AG04450 (cell line): ENCODE results near the gene SEMA4D. TPM values are rescaled to one million over a fixed set of nuclear protein-coding genes. Genes with fewer than 3 reads are reported as not detected.
"Not testable (repeated sequence)": the region's sequence is repeated elsewhere in the genome, so short reads cannot be mapped to it uniquely, and the experiment has no call there.

Source experiments
- CTCF ChIA-PET: fragments of 300-600, 350-600 bp; formaldehyde crosslinking; extraction: SDS; loops from one replicate; lab custom pipeline; 2022; ENCODE audit warnings: antibody characterized with exemption, inconsistent platforms; lab: Charles Lee
- POLR2A ChIA-PET: fragments of 350-600 bp; formaldehyde crosslinking; extraction: SDS; loops from one replicate; lab custom pipeline; 2021; ENCODE audit warnings: antibody characterized with exemption, inconsistent platforms; lab: Yijun Ruan, JAX
- DNase-seq: peaks from one replicate; pipeline ENCODE4 v3.0.0-alpha.2; 2011; ENCODE audit warnings: low read depth, low spot score
- H3K27ac ChIP-seq: one replicate; pipeline ENCODE4 v1.5.1; 2012; ENCODE audit warnings: low read depth, low read length, control low read depth
- H3K27me3 ChIP-seq: one replicate; pipeline ENCODE4 v1.6.0; 2012; ENCODE audit warnings: low read length; ENCODE audit not compliant: control insufficient read depth, insufficient read depth
- H3K4me3 ChIP-seq: 2 replicates; pipeline ENCODE4 v1.5.1; 2011; ENCODE audit warnings: mild to moderate bottlenecking, low read depth, low read length, control low read depth
- H3K9me3 ChIP-seq: 2 replicates; pipeline ENCODE4 v1.5.1; 2012; ENCODE audit warnings: low read length; ENCODE audit not compliant: control insufficient read depth, insufficient read depth
- polyA plus RNA-seq: library from polyadenylated mRNA; depleted of rRNA; stranded (reverse); fragments of >200 nt; gene quantifications from 2 replicates; pipeline ENCODE4 v1.2.3, GENCODE V29; 2011
- TF ChIP-seq, protein P1 (sequence below): IDR thresholded peaks from 2 replicates; pipeline ENCODE4 v1.5.1; 2011; ENCODE audit warnings: low read depth, low read length, control low read depth, inconsistent platforms

Gene SEMA4D
- polyA plus RNA-seq, 1 experiment: 2.8 TPM

DNA sequence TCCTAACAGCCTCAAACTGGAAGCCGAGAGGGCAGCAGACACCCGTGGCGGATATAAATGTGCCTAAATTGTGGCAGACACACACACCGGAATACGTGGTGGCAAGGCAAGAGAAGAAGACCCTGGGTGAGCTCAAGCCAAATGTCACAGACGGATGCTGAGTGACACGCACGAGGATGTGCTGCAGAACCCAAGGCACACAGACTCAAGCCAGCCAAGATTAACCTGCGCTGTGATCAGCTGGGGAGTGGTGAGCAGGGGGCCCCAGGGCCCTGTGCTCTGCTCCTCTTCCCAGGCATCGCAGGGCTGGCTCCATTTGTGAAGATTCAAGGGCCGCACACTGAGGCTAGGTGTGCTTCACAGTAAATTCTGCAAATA is 16.4 kb downstream of the SEMA4D start:
- H3K4me3 ChIP-seq: no peak overlapping the region
- CTCF ChIA-PET: no interaction called here
- TF ChIP-seq, protein P1, sequence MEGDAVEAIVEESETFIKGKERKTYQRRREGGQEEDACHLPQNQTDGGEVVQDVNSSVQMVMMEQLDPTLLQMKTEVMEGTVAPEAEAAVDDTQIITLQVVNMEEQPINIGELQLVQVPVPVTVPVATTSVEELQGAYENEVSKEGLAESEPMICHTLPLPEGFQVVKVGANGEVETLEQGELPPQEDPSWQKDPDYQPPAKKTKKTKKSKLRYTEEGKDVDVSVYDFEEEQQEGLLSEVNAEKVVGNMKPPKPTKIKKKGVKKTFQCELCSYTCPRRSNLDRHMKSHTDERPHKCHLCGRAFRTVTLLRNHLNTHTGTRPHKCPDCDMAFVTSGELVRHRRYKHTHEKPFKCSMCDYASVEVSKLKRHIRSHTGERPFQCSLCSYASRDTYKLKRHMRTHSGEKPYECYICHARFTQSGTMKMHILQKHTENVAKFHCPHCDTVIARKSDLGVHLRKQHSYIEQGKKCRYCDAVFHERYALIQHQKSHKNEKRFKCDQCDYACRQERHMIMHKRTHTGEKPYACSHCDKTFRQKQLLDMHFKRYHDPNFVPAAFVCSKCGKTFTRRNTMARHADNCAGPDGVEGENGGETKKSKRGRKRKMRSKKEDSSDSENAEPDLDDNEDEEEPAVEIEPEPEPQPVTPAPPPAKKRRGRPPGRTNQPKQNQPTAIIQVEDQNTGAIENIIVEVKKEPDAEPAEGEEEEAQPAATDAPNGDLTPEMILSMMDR: no peak
- POLR2A ChIA-PET: no interaction called here
- H3K9me3 ChIP-seq: no peaks in the 10 kb centered on the region; the same call in 1 of the 2 replicates
- H3K27ac ChIP-seq: no peak overlapping the region
- DNase-seq: no peak
- H3K27me3 ChIP-seq: no peaks in the 10 kb centered on the region

DNA sequence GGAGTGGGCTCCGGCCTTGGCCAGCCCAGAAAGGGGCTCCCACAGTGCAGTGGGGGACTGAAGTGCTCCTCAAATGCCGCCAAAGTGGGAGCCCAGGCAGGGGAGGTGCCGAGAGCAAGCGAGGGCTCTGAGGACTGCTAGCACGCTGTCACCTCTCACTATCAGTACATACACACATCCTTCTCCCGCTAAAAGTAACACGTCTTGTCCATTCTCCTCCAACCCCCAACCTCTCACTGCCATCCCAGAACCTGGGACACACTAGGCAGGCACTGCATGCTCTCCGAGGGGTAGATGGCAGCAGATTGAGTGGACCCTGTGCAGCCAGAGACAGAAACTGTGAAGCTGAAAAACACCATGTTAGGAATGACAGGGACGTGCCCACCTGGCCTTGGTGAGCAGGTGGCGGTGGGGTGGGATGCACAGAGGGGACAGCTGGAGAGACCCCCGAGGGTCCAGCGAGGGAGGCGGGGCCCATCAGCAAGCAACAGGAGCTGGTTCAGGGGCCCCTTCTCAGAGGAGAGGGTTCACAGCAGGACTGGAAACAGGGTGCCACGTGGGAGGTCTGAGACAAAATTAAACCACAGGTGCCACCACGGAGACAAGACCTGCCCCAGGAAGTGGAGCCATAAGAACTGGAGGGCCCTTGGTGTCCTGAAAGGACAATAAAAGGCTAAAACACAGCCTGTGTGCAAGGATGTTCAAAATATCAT is 16.9 kb downstream of the SEMA4D start:
- H3K9me3 ChIP-seq: no peaks in the 10 kb centered on the region; the same call in 1 of the 2 replicates
- no peaks in the 10 kb centered on the region for H3K27me3 ChIP-seq
- no peak overlapping the region for H3K27ac ChIP-seq
- TF ChIP-seq, protein P1: no peak
- ChIA-PET POLR2A (no interaction called here), CTCF (no interaction called here)
- DNase-seq: no peak
- H3K4me3 ChIP-seq: no peak overlapping the region

- H3K9me3 ChIP-seq, DNase-seq, H3K27me3 ChIP-seq, H3K27ac ChIP-seq, POLR2A ChIA-PET, H3K4me3 ChIP-seq, CTCF ChIA-PET: not testable (repeated sequence)
Measured at GRCh38 chr9:89480372-89480771, 17.5 kb downstream of the SEMA4D start.

GRCh38 chr9:89479669-89480011 is 18.3 kb downstream of the SEMA4D start:
- H3K27ac ChIP-seq, CTCF ChIA-PET, H3K9me3 ChIP-seq: not testable (repeated sequence)

GRCh38 chr9:89478821-89479668 is 18.9 kb downstream of the SEMA4D start:
- CTCF ChIA-PET: interaction anchor here (1.0 kb wide), 1 partner anchor 70 kb away, joined by 4 read pairs; no protein-coding TSS in a partner anchor
- H3K27ac ChIP-seq: no peak overlapping the region
- TF ChIP-seq, protein P1: no peak
- no peaks in the 10 kb centered on the region; the same call in 1 of the 2 replicates for H3K9me3 ChIP-seq
- DNase-seq: no peak
- H3K4me3 ChIP-seq: no peak overlapping the region
- H3K27me3 ChIP-seq: no peaks in the 10 kb centered on the region
- POLR2A ChIA-PET: no interaction called here

More at GRCh38 chr9:89479669-89480011, 18.3 kb downstream of the SEMA4D start:
- DNase-seq, H3K4me3 ChIP-seq, H3K27me3 ChIP-seq, POLR2A ChIA-PET: not testable (repeated sequence)
